Measurements from ENCODE around the gene TULP4. TPM values are rescaled to one million over a fixed set of nuclear protein-coding genes. Genes with fewer than 3 reads are reported as not detected.

Gene TULP4
- total RNA-seq, 1 experiment from 2014 or later, result 52.8 TPM

DNA sequence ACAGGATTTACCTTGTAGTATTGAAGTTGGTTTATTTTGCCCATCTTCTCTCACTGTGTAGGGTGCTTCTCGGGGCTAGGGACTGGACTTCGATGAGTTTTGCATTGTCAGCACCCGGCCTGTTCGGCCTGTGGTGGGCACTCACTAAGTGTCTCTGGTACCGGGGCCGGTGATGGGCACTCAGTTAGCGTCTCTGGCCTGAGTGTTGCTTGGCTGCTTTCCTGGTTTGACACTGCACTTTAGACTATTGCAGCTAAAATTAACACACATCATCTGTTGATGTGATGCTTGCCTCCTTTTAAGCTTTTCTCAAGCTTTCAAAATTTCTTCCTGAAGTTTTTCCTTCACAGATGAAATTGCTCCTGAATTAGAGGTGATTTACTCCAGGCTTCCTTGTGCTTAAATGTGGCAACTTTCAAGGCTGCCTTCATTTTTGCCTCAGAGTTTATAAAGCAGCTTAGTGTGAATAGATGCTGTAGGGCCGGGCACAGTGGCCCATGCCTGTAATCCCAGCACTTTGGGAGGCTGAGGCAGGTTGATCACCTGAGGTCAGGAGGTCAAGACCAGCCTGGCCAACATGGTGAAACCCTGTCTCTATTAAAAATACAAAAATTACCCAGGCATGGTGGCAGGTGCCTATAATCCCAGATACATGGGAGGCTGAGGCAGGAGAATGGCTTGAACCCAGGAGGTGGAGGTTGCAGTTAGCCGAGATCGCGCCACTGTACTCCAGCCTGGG is 41.7 kb upstream of the TULP4 start:
- H3K36me3 Mint-ChIP-seq, result peaks cover 26% of the 10 kb centered on the region
- no peak for DNase-seq (ENCODE audit: low spot score)
- POLR2A ChIA-PET, result interaction anchor here (0.6 to 0.7 kb wide), 2 partner anchors 334 to 369 kb away, joined by 3 read pairs; no protein-coding TSS in a partner anchor
- H3K9me3 Mint-ChIP-seq, result no peaks in the 10 kb centered on the region; the same call in 1 of the 2 replicates
- H3K27ac Mint-ChIP-seq, result 0 out of 2 replicates have a peak overlapping the region, but pooled peaks have one; percentile 35
- CTCF ChIA-PET, result no interaction called here
- no peak for TF ChIP-seq CTCF (IDR thresholded peaks at IDR 0.05)
- TF ChIP-seq CREB1 (CRISPR knock-in tag; IDR thresholded peaks at IDR 0.05), result no peak
- TF ChIP-seq HMGA2 (CRISPR knock-in tag; IDR thresholded peaks at IDR 0.05), result no peak
- no peak for TF ChIP-seq ZNF263 (CRISPR knock-in tag; IDR thresholded peaks at IDR 0.05; ENCODE audit: low read depth)
- TF ChIP-seq, protein P1, sequence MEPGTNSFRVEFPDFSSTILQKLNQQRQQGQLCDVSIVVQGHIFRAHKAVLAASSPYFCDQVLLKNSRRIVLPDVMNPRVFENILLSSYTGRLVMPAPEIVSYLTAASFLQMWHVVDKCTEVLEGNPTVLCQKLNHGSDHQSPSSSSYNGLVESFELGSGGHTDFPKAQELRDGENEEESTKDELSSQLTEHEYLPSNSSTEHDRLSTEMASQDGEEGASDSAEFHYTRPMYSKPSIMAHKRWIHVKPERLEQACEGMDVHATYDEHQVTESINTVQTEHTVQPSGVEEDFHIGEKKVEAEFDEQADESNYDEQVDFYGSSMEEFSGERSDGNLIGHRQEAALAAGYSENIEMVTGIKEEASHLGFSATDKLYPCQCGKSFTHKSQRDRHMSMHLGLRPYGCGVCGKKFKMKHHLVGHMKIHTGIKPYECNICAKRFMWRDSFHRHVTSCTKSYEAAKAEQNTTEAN (CRISPR knock-in tag; IDR thresholded peaks at IDR 0.05), result no peak
- TF ChIP-seq FOXJ3 (CRISPR knock-in tag; IDR thresholded peaks at IDR 0.05; ENCODE audit: borderline replicate concordance), result no peak
- TF ChIP-seq SMAD3 (CRISPR knock-in tag; IDR thresholded peaks at IDR 0.05; ENCODE audit: borderline replicate concordance), result no peak
- no peak for TF ChIP-seq ZNF671 (CRISPR knock-in tag; IDR thresholded peaks at IDR 0.05)
- TF ChIP-seq TCF7 (CRISPR knock-in tag; IDR thresholded peaks at IDR 0.05; ENCODE audit: low read depth), result no peak
- no peak for TF ChIP-seq USF1 (CRISPR knock-in tag; IDR thresholded peaks at IDR 0.05)
- no peak for TF ChIP-seq RELA (CRISPR knock-in tag; IDR thresholded peaks at IDR 0.05; ENCODE audit: borderline replicate concordance)
- TF ChIP-seq, protein P2, sequence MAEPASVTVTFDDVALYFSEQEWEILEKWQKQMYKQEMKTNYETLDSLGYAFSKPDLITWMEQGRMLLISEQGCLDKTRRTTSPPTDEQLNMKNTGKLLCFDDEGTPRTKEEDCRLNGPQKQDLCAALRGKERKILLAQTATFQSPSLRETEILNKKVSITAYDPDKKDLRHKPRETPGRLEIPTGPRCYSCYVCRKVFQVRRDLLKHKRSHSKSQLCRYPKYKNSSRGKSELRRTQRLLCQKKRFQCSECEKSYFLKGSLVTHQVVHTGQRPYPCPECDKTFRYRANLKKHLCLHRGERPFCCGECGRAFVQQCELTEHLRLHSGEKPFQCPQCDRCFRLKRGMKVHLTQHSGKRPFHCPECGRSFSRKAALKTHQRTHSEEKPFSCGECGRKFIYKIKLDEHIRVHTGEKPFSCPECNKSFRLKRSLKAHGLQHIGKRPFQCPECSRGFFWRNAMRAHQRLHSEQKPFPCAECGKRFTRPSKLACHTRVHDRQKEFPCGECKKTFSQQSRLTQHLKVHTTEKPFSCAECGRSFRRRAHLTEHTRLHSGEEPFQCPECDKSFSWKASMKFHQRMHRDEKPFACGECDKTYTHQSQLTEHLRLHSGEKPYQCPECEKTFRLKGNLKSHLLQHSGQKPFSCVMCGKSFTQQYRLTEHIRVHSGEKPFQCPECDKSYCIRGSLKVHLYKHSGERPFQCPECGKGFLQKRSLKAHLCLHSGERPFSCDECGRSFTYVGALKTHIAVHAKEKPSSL (CRISPR knock-in tag; conservative IDR thresholded peaks at IDR 0.05), result no peak
- TF ChIP-seq, protein P3, sequence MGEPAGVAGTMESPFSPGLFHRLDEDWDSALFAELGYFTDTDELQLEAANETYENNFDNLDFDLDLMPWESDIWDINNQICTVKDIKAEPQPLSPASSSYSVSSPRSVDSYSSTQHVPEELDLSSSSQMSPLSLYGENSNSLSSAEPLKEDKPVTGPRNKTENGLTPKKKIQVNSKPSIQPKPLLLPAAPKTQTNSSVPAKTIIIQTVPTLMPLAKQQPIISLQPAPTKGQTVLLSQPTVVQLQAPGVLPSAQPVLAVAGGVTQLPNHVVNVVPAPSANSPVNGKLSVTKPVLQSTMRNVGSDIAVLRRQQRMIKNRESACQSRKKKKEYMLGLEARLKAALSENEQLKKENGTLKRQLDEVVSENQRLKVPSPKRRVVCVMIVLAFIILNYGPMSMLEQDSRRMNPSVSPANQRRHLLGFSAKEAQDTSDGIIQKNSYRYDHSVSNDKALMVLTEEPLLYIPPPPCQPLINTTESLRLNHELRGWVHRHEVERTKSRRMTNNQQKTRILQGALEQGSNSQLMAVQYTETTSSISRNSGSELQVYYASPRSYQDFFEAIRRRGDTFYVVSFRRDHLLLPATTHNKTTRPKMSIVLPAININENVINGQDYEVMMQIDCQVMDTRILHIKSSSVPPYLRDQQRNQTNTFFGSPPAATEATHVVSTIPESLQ (CRISPR knock-in tag; IDR thresholded peaks at IDR 0.05), result no peak
- no peak for TF ChIP-seq SMAD4 (CRISPR knock-in tag; IDR thresholded peaks at IDR 0.05)
- TF ChIP-seq OVOL2 (CRISPR knock-in tag; IDR thresholded peaks at IDR 0.05; ENCODE audit: borderline replicate concordance), result no peak
- TF ChIP-seq ETV6 (CRISPR knock-in tag; IDR thresholded peaks at IDR 0.05), result no peak
- no peak for TF ChIP-seq IRF2 (CRISPR knock-in tag; IDR thresholded peaks at IDR 0.05; ENCODE audit: borderline replicate concordance, low read depth)
- TF ChIP-seq SP1 (CRISPR knock-in tag; conservative IDR thresholded peaks at IDR 0.05), result no peak
- TF ChIP-seq CREM (CRISPR knock-in tag; IDR thresholded peaks at IDR 0.05), result no peak
- H3K4me3 Mint-ChIP-seq, result no peak overlapping the region
- peaks cover 26% of the 10 kb centered on the region for H3K4me1 Mint-ChIP-seq
- no peak for ATAC-seq
- no peaks in the 10 kb centered on the region for H3K27me3 Mint-ChIP-seq (ENCODE audit: low read depth)
